K562 (cell line): ENCODE measurements around the gene PGBD1. TPM values are rescaled to one million over a fixed set of nuclear protein-coding genes. Genes with fewer than 3 reads are reported as not detected.
A peak's percentile ranks its signal among the peaks of the same experiment; 100 is the strongest.

Source experiments
- ATAC-seq: fragments of 200-7000 bp; cut with Tn5 transposase; 3 replicates; pipeline ENCODE4 v1.9.1; 2020; ENCODE audit warnings: moderate library complexity
- BruUV-seq: library from RNA; stranded (reverse); fragments of 400-500 nt; replicated peaks from 2 replicates; lab custom pipeline; 2021; lab: Mats Ljungman, UMichigan
- CTCF ChIA-PET: fragments of 300-600 bp; formaldehyde crosslinking; extraction: SDS; loops from one replicate; lab custom pipeline; 2021; ENCODE audit warnings: low intra/inter-chr PET ratio; lab: Yijun Ruan, JAX
- POLR2A ChIA-PET: fragments of 300-600, 350-650 bp; sonication (Branson Sonifier 250); formaldehyde crosslinking; extraction: SDS; loops from one replicate; lab custom pipeline; 2021; ENCODE audit warnings: antibody characterized with exemption, inconsistent platforms; lab: Yijun Ruan, JAX
- DNase-seq, 4 experiments: peaks; one replicate each; pipeline versions ENCODE4 v3.0.0 to v3.0.0-alpha.2; 2011 to 2018; ENCODE audit warnings: low spot score in 3 of 4, mixed read lengths in 3 of 4; ENCODE audit errors: extremely low read depth in 1 of 4
- FAIRE-seq: peaks from 2 replicates; lab custom pipeline; 2011; peaks lifted over from hg19 to GRCh38; lab: Jason Lieb, UNC
- H2AFZ ChIP-seq: 2 replicates; pipeline ENCODE4 v1.6.0; 2011; ENCODE audit warnings: low read depth, low read length, control low read depth, inconsistent platforms
- H3K27ac ChIP-seq: fragments of 200-600 bp; 3 replicates; pipeline ENCODE4 v1.8.0; 2011; ENCODE audit warnings: low read depth, mild to moderate bottlenecking, control low read depth, inconsistent platforms, low read length, moderate library complexity, mixed read lengths; ENCODE audit errors: extremely low read depth
- H3K27me3 ChIP-seq, 2 experiments: fragments of 300-600 bp in 1 of 2; 2 replicates in 1 of 2; 3 replicates in 1 of 2; pipeline versions ENCODE4 v1.6.0 to v1.8.0; 2011; ENCODE audit warnings: inconsistent platforms in 2 of 2, low read length in 2 of 2, mild to moderate bottlenecking in 1 of 2, mixed read lengths in 1 of 2, moderate library complexity in 1 of 2; ENCODE audit not compliant: control insufficient read depth in 2 of 2, insufficient read depth in 2 of 2
- H3K36me3 ChIP-seq: fragments of 300-600 bp; 3 replicates; pipeline ENCODE4 v1.8.0; 2011; ENCODE audit warnings: mild to moderate bottlenecking, low read length, inconsistent platforms; ENCODE audit not compliant: control insufficient read depth, insufficient read depth
- H3K4me1 ChIP-seq, 2 experiments: fragments of 200-600 bp in 1 of 2; replicated peaks in 1 of 2; 2 replicates in 1 of 2; 3 replicates in 1 of 2; pipeline versions ENCODE4 v1.5.1 to v1.8.0; 2011; ENCODE audit warnings: inconsistent platforms in 2 of 2, low read length in 2 of 2, mild to moderate bottlenecking in 1 of 2, mixed read lengths in 1 of 2, moderate library complexity in 1 of 2; ENCODE audit not compliant: control insufficient read depth in 2 of 2, insufficient read depth in 2 of 2
- H3K4me2 ChIP-seq: 2 replicates; pipeline ENCODE4 v1.6.1; 2011; ENCODE audit warnings: low read length, control low read depth, inconsistent platforms, mixed read lengths; ENCODE audit not compliant: insufficient read depth
- H3K4me3 ChIP-seq: fragments of 200-600 bp; sonication (generic), shearing (Covaris generic); 2 replicates; pipeline ENCODE4 v1.5.1; 2016; ENCODE audit warnings: control low read depth, inconsistent platforms
- H3K79me2 ChIP-seq: fragments of 200-600 bp; 3 replicates; pipeline ENCODE4 v1.8.0; 2011; ENCODE audit warnings: low read length, inconsistent platforms; ENCODE audit not compliant: control insufficient read depth, insufficient read depth
- H3K9ac ChIP-seq, 2 experiments: 2 replicates each; pipeline versions ENCODE4 v1.6.0 to v1.6.1; 2011; ENCODE audit warnings: low read depth in 2 of 2, low read length in 2 of 2, control low read depth in 1 of 2, inconsistent platforms in 1 of 2, mild to moderate bottlenecking in 1 of 2, mixed read lengths in 1 of 2; ENCODE audit not compliant: insufficient read depth in 1 of 2
- H3K9me1 ChIP-seq: one replicate; pipeline ENCODE4 v1.6.0; 2011; ENCODE audit warnings: inconsistent platforms, mild to moderate bottlenecking, low read length, moderate library complexity; ENCODE audit not compliant: control insufficient read depth, insufficient read depth
- H3K9me3 ChIP-seq: replicated peaks from 2 replicates; pipeline ENCODE4 v1.5.1; 2011; ENCODE audit warnings: low read depth, low read length, inconsistent platforms; ENCODE audit not compliant: control insufficient read depth, insufficient read depth
- H4K20me1 ChIP-seq: replicated peaks from 2 replicates; pipeline ENCODE4 v1.6.1; 2011; ENCODE audit warnings: low read length, inconsistent platforms, mixed read lengths; ENCODE audit not compliant: control insufficient read depth, insufficient read depth
- BRF1 ChIP-seq: IDR thresholded peaks from 3 replicates; pipeline ENCODE4 v1.6.1; 2011; ENCODE audit warnings: borderline replicate concordance, mild to moderate bottlenecking; ENCODE audit not compliant: insufficient read length; ENCODE audit errors: extremely low read depth
- C11orf30 ChIP-seq: fragments of 450-650 bp; IDR thresholded peaks from 2 replicates; pipeline ENCODE4 v1.6.1; 2016; ENCODE audit warnings: low read depth, mild to moderate bottlenecking
- CBFA2T2 ChIP-seq: fragments of 450-650 bp; conservative IDR thresholded peaks from 2 replicates; pipeline ENCODE4 v1.6.1; 2017; ENCODE audit warnings: mild to moderate bottlenecking
- CBFA2T3 ChIP-seq: fragments of 450-650 bp; IDR thresholded peaks from 2 replicates; pipeline ENCODE4 v1.6.1; 2017
- CBFB ChIP-seq: sonication (generic); formaldehyde crosslinking; IDR thresholded peaks from 2 replicates; pipeline ENCODE4 v1.4.0; 2020; ENCODE audit warnings: mild to moderate bottlenecking, missing genetic modification reagents
- CTBP1 ChIP-seq: fragments of 450-650 bp; IDR thresholded peaks from 2 replicates; pipeline ENCODE4 v1.6.1; 2016; ENCODE audit warnings: borderline replicate concordance
- EP300 ChIP-seq: IDR thresholded peaks from 2 replicates; pipeline ENCODE4 v1.6.1; 2012; ENCODE audit warnings: low read length, improper control_type of control experiment
- HDAC1 ChIP-seq, 2 experiments: fragments of 450-650 bp; IDR thresholded peaks; 2 replicates each; pipeline ENCODE4 v1.6.1; 2016 to 2017; ENCODE audit warnings: inconsistent platforms in 1 of 2, mild to moderate bottlenecking in 1 of 2, moderate library complexity in 1 of 2
- KLF1 ChIP-seq: fragments of 450-650 bp; IDR thresholded peaks from 2 replicates; pipeline ENCODE4 v1.6.1; 2016; ENCODE audit warnings: missing genetic modification characterization, missing compliant biosample characterization
- MED1 ChIP-seq: sonication (generic); formaldehyde crosslinking; IDR thresholded peaks from 2 replicates; pipeline ENCODE4 v1.8.1; 2023; ENCODE audit warnings: missing genetic modification reagents, borderline replicate concordance
- NR4A1 ChIP-seq, 2 experiments: fragments of 250-450 bp in 1 of 2; fragments of 450-650 bp in 1 of 2; sonication (Bioruptor Pico) in 1 of 2; IDR thresholded peaks; 2 replicates each; pipeline versions ENCODE4 v1.4.0 to v1.6.1; 2016 to 2020; ENCODE audit warnings: mild to moderate bottlenecking in 2 of 2, missing compliant biosample characterization in 1 of 2, missing genetic modification characterization in 1 of 2, moderate library complexity in 1 of 2
- PTRF ChIP-seq: fragments of 450-650 bp; IDR thresholded peaks from 2 replicates; pipeline ENCODE4 v1.6.1; 2016; ENCODE audit warnings: mild to moderate bottlenecking, missing genetic modification characterization, missing compliant biosample characterization
- RCOR1 ChIP-seq, 2 experiments: IDR thresholded peaks; 2 replicates each; pipeline ENCODE4 v1.6.1; 2012; ENCODE audit warnings: low read depth in 2 of 2, low read length in 2 of 2, borderline replicate concordance in 1 of 2, improper control_type of control experiment in 1 of 2
- RFX5 ChIP-seq: IDR thresholded peaks from 2 replicates; pipeline ENCODE4 v1.6.1; 2011; ENCODE audit warnings: low read depth, mild to moderate bottlenecking, improper control_type of control experiment, low read length
- SLC30A9 ChIP-seq: fragments of 250-450 bp; sonication (Bioruptor Pico); IDR thresholded peaks from 2 replicates; pipeline ENCODE4 v1.8.0; 2022; ENCODE audit warnings: mild to moderate bottlenecking, moderate library complexity
- SMARCE1 ChIP-seq: fragments of 450-650 bp; IDR thresholded peaks from 2 replicates; pipeline ENCODE4 v1.7.1; 2016; ENCODE audit warnings: mild to moderate bottlenecking
- SMC3 ChIP-seq: conservative IDR thresholded peaks from 2 replicates; pipeline ENCODE4 v1.6.1; 2011; ENCODE audit warnings: low read depth, low read length, improper control_type of control experiment; ENCODE audit not compliant: insufficient read depth
- TCF3 ChIP-seq: sonication (generic); formaldehyde crosslinking; IDR thresholded peaks from 2 replicates; pipeline ENCODE4 v1.4.0; 2020; ENCODE audit warnings: mild to moderate bottlenecking, missing genetic modification reagents
- TRIM24 ChIP-seq, 2 experiments: fragments of 450-650 bp; IDR thresholded peaks; 2 replicates each; pipeline ENCODE4 v1.6.1; 2016
- ZBTB17 ChIP-seq: fragments of 450-650 bp; formaldehyde crosslinking; IDR thresholded peaks from 2 replicates; pipeline ENCODE4 v1.4.0; 2020; ENCODE audit warnings: mild to moderate bottlenecking
- ZNF224 ChIP-seq: sonication (generic); formaldehyde crosslinking; IDR thresholded peaks from 2 replicates; pipeline ENCODE4 v1.8.0; 2022; ENCODE audit warnings: mild to moderate bottlenecking, missing genetic modification reagents
- ZNF408 ChIP-seq: fragments of 250-450 bp; sonication (Bioruptor Pico); IDR thresholded peaks from 2 replicates; pipeline ENCODE4 v1.4.0; 2020; ENCODE audit warnings: low read depth, mild to moderate bottlenecking, moderate library complexity
- ZNF507 ChIP-seq: conservative IDR thresholded peaks from 2 replicates; pipeline ENCODE4 v1.6.1; 2017; ENCODE audit warnings: missing genetic modification characterization, missing compliant biosample characterization
- ZNF551 ChIP-seq: fragments of 250-450 bp; sonication (Bioruptor Pico); IDR thresholded peaks from 2 replicates; pipeline ENCODE4 v1.5.0; 2021; ENCODE audit warnings: mild to moderate bottlenecking, moderate library complexity
- ZNF707 ChIP-seq: fragments of 250-450 bp; sonication (Bioruptor Pico); conservative IDR thresholded peaks from 2 replicates; pipeline ENCODE4 v1.8.0; 2022; ENCODE audit warnings: inconsistent platforms, mild to moderate bottlenecking, moderate library complexity
- WGBS: fragments of 100-300 bp; shearing (Covaris generic); methylation state at CpG from one replicate; pipeline ENCODE4 v1.1.6; 2016; ENCODE audit warnings: low coverage, mixed read lengths; ENCODE audit not compliant: insufficient coverage; ENCODE audit errors: missing lambda C conversion rate; 5-methylcytosine and 5-hydroxymethylcytosine counted together
- in situ Hi-C: fragments of 300-500 bp; cut with MboI; formaldehyde crosslinking; loops from 4 replicates; pipeline ENCODE4 v1.15.0; 2018; ENCODE audit warnings: inconsistent platforms, mixed read lengths
- intact Hi-C: fragments of 100-400 bp; cut with micrococcal nuclease; formaldehyde crosslinking; loops from 2 replicates; pipeline ENCODE4 v1.14.2; 2022
- polyA plus RNA-seq, 8 experiments: library from polyadenylated mRNA; depleted of rRNA in 4 of 8; stranded (reverse) in 5 of 8; unstranded in 3 of 8; fragments of >200 nt; fragmentation: Nextera tagmentation in 2 of 8; fragmentation: Illumina TruSeq in 1 of 8; extraction: Ambion mirVana in 2 of 8; extraction: Trizol in 1 of 8; gene quantifications; 2 replicates each; pipeline versions ENCODE4 v1.2.1 to v1.2.3, GENCODE V29; 2011 to 2014; ENCODE audit warnings: inconsistent platforms in 1 of 8, missing spikeins in 1 of 8
- total RNA-seq, 7 experiments: library from RNA; depleted of rRNA in 6 of 7; stranded (reverse); fragments of >200 nt in 6 of 7; fragmentation: Illumina TruSeq in 2 of 7; extraction: Trizol in 2 of 7; gene quantifications; 2 replicates each; pipeline versions ENCODE4 v1.2.1 to v1.2.3, GENCODE V29; 2011 to 2021; ENCODE audit warnings: low replicate concordance in 1 of 7
- TF ChIP-seq, protein P1 (sequence below), 2 experiments: fragments of 450-650 bp in 1 of 2; sonication (generic) in 1 of 2; formaldehyde crosslinking in 1 of 2; IDR thresholded peaks in 1 of 2; conservative IDR thresholded peaks in 1 of 2; 2 replicates each; pipeline versions ENCODE4 v1.6.1 to v1.8.1; 2016 to 2023; ENCODE audit warnings: mild to moderate bottlenecking in 2 of 2, moderate library complexity in 2 of 2, inconsistent platforms in 1 of 2, missing genetic modification reagents in 1 of 2

PGBD1 gene
- total and polyA plus RNA-seq, 9 of the 15 experiments (the other 6 are each of a cell fraction or from before 2014, with no cell fraction given): 3.3 to 9.0 (median 7.3) TPM

DNA sequence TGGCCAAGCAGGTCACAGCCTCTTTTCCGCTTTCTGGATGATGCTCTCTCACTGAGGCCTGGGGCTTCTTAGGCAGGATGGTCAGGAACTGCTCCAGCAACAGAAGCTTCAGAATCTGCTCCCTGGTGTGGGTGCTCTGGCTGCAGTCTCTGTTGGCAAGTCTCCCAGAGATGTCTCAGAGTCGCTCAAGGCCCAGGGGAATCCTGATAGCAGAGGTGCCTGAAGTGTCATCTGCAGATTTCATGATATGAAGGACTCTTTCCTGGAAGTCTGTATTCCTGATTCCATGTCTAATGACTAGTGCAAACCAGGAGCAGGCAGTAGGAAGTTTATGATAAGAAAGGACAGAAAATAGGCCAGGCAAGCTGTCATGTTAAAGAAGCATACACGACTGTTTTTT is 34.3 kb downstream of the PGBD1 start:
- ChIA-PET POLR2A (interaction anchor here (0.7 to 3.3 kb wide), 7 partner anchors 15 to 266 kb away, joined by 3 to 26 read pairs (median 3); partner anchors contain the start of gene ZSCAN31), CTCF (no interaction called here)
- intact Hi-C loops: no loop called here
- H3K27ac ChIP-seq: no peak overlapping the region
- peak in 2 of 4 experiments; percentile 62 to 82 for DNase-seq
- H3K36me3 ChIP-seq: no peaks in the 10 kb centered on the region
- H3K27me3 ChIP-seq: no peaks in the 10 kb centered on the region
- no peak overlapping the region for H3K4me3 ChIP-seq
- no peaks in the 10 kb centered on the region for H3K79me2 ChIP-seq
- no TSS peak for BruUV-seq
- no peaks in the 10 kb centered on the region for H4K20me1 ChIP-seq
- 22% methylated on average over 3 of the region's 3 CpGs for WGBS
- H3K9me3 ChIP-seq: no peaks in the 10 kb centered on the region
- H3K4me1 ChIP-seq: peaks cover 6 to 13% of the 10 kb centered on the region in 2 experiments; a peak in 4 of 5 replicates
- FAIRE-seq: peak; percentile 82
- peak; percentile 75 for ATAC-seq
- peak overlapping the region; percentile 5; the same call in 1 of the 2 replicates for H2AFZ ChIP-seq
- no peaks in the 10 kb centered on the region for H3K9me1 ChIP-seq
- peak overlapping the region in 1 of 2 experiments; percentile 53; a peak in 1 of 4 replicates for H3K9ac ChIP-seq
- in situ Hi-C loops: no loop called here
- peak overlapping the region; percentile 15; the same call in 1 of the 2 replicates for H3K4me2 ChIP-seq
- TF ChIP-seq, protein P1, sequence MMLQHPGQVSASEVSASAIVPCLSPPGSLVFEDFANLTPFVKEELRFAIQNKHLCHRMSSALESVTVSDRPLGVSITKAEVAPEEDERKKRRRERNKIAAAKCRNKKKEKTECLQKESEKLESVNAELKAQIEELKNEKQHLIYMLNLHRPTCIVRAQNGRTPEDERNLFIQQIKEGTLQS (IDR thresholded peaks at IDR 0.05): no peak
- TF ChIP-seq, protein P1 (CRISPR knock-in tag; conservative IDR thresholded peaks at IDR 0.05): peak; percentile 55; the same call in 1 of the 2 replicates
- TF ChIP-seq NR4A1 (CRISPR knock-in tag; IDR thresholded peaks at IDR 0.05): no peak
- TF ChIP-seq NR4A1 (tag; IDR thresholded peaks at IDR 0.05): no peak
- TF ChIP-seq CTBP1: peak; percentile 81; the same call in 1 of the 2 replicates
- TF ChIP-seq MED1 (CRISPR knock-in tag): no peak
- no peak for TF ChIP-seq CBFB (CRISPR knock-in tag)
- no peak for TF ChIP-seq SMC3
- no peak for TF ChIP-seq RFX5
- TF ChIP-seq EP300: peak; percentile 29; the same call in 1 of the 2 replicates
- peak; percentile 29; the same call in 1 of the 2 replicates for TF ChIP-seq CBFA2T2
- no peak for TF ChIP-seq ZNF707 (CRISPR knock-in tag)
- TF ChIP-seq TCF3 (CRISPR knock-in tag): peak; percentile 51; the same call in 1 of the 2 replicates
- TF ChIP-seq ZNF551 (CRISPR knock-in tag): no peak
- TF ChIP-seq TRIM24 (IDR thresholded peaks at IDR 0.05): no peak
- TF ChIP-seq SLC30A9: no peak
- TF ChIP-seq ZBTB17: no peak
- no peak for TF ChIP-seq PTRF (tag)
- no peak for TF ChIP-seq ZNF408 (CRISPR knock-in tag)
- TF ChIP-seq HDAC1 (IDR thresholded peaks at IDR 0.05): peak in 1 of 2 experiments; percentile 42; a peak in 1 of 4 replicates
- TF ChIP-seq CBFA2T3: peak; percentile 58
- TF ChIP-seq C11orf30: no peak
- no peak for TF ChIP-seq BRF1
- no peak for TF ChIP-seq ZNF224 (CRISPR knock-in tag)
- TF ChIP-seq RCOR1 (IDR thresholded peaks at IDR 0.05; ENCODE audit: borderline replicate concordance in 1 of 2, low read depth in 2 of 2, low read length in 2 of 2): 0 out of 4 replicates have a peak, but pooled peaks of 1 of the 2 experiments have one; percentile 34
- TF ChIP-seq KLF1 (tag): no peak
- TF ChIP-seq SMARCE1: peak; percentile 30; the same call in 1 of the 2 replicates
- no peak for TF ChIP-seq ZNF507 (tag)
